Measurements from ENCODE around the gene THAP12.

DNA sequence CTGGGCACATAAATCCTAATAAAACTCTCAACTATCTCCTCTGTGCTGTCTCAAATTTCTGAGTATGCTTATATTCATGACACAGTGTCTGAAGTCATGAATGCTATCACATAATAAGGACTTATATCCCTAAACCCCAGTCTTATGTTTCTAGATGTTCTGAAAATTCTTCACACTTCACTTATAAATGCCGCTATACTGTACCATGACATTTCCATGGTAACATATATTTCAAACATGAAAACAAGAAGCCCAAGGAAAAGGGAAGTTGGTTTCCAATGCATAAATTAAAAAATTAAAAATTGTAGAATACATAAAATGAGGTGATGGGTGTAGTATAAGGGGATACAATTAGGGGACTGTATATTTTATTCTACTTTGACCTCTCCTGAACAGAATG is 11.9 kb upstream of the THAP12 start:
- TF ChIP-seq POLR2AphosphoS5 (IDR thresholded peaks at IDR 0.05) (no peak), POLR2A (IDR thresholded peaks at IDR 0.05) (no peak)
